Esophagus squamous epithelium (tissue), 4 donors: ENCODE data around the gene NFATC4.

ENCODE experiments used
- CTCF ChIP-seq, 6 experiments: fragments of 450-650 bp in 4 of 6; fragments of 200-600 bp in 2 of 6; sonication (generic) in 2 of 6; IDR thresholded peaks; one replicate each; pipeline ENCODE4 v1.5.1; 2016 to 2019; ENCODE audit warnings: antibody characterized with exemption in 6 of 6, mild to moderate bottlenecking in 4 of 6, moderate library complexity in 4 of 6
- POLR2A ChIP-seq, 4 donors: fragments of 450-650 bp; IDR thresholded peaks; one replicate each; pipeline ENCODE4 v1.6.1; 2017; ENCODE audit warnings: antibody characterized with exemption in 4 of 4, mild to moderate bottlenecking in 4 of 4, moderate library complexity in 3 of 4

GRCh38 chr14:24366721-24367513 lies 1.1 kb upstream of the NFATC4 start:
- TF ChIP-seq CTCF (IDR thresholded peaks at IDR 0.05), result no peak
- peak in 1 of 4 donors; percentile 62 for TF ChIP-seq POLR2A (IDR thresholded peaks at IDR 0.05)
